ENCODE measurements around the gene MYH13.

DNA sequence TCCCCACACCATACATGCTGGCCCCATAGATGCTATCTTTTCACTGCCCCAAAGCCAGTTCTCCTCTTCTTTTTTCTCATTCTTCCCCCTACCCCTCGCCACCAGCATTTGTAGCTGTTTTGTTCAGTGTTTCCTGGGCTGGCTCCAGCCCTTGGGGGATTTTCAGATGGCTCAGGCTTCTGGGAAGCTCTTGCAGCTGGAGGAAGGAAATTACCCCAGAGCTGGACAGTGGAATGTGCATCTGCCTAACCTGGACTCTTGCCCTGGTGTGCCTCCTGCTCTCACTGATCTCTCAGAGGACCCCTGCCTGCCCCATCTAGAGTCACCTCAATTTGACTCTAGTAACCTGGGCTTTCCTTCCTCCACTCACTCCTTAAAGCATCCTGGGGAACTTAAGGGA is 82.8 kb downstream of the MYH13 start:
- TF ChIP-seq EZH2 (IDR thresholded peaks at IDR 0.05; ENCODE audit: insufficient read depth, poor library complexity, severe bottlenecking), result no peak
- TF ChIP-seq EZH2phosphoT487 (IDR thresholded peaks at IDR 0.05; ENCODE audit: insufficient read depth, low read depth), result no peak
